HepG2 (cell line): ENCODE results near the gene CNPPD1. TPM values are rescaled to one million over a fixed set of nuclear protein-coding genes. Genes with fewer than 3 reads are reported as not detected.

Source experiments
- ATAC-seq: fragments of 200-7000 bp; cut with Tn5 transposase; 3 replicates; pipeline ENCODE4 v1.9.1; 2020; ENCODE audit warnings: mild to moderate bottlenecking, moderate library complexity
- BruUV-seq: library from RNA; stranded (reverse); fragments of 400-500 nt; replicated peaks from 2 replicates; lab custom pipeline; 2021; lab: Mats Ljungman, UMichigan
- CTCF ChIA-PET: fragments of 300-600 bp; formaldehyde crosslinking; extraction: SDS; loops from one replicate; lab custom pipeline; 2021; ENCODE audit warnings: low total read pairs, inconsistent platforms, low intra/inter-chr PET ratio; lab: Yijun Ruan, JAX
- POLR2A ChIA-PET: fragments of 350-600 bp; sonication (Branson Sonifier 250); formaldehyde crosslinking; loops from one replicate; lab custom pipeline; 2020; ENCODE audit warnings: antibody characterized with exemption, inconsistent platforms; lab: Yijun Ruan, JAX
- DNase-seq: peaks from one replicate; pipeline ENCODE4 v3.0.0-alpha.2; 2015; ENCODE audit warnings: low spot score
- FAIRE-seq: peaks from 3 replicates; lab custom pipeline; 2011; peaks lifted over from hg19 to GRCh38; lab: Jason Lieb, UNC
- H2AFZ ChIP-seq: one replicate; pipeline ENCODE4 v1.6.1; 2011; ENCODE audit warnings: low read length, inconsistent platforms
- H3K27ac ChIP-seq: fragments of 300-600 bp; 3 replicates; pipeline ENCODE4 v1.8.0; 2011; ENCODE audit warnings: mixed run types, mild to moderate bottlenecking, mixed read lengths, low read length, inconsistent platforms; ENCODE audit not compliant: insufficient read depth; ENCODE audit errors: extremely low read length
- H3K27me3 ChIP-seq, 2 experiments: fragments of 200-600 bp in 1 of 2; 2 replicates in 1 of 2; 3 replicates in 1 of 2; pipeline versions ENCODE4 v1.6.0 to v1.8.0; 2011; ENCODE audit warnings: low read length in 2 of 2, mild to moderate bottlenecking in 2 of 2, moderate library complexity in 2 of 2, inconsistent platforms in 1 of 2; ENCODE audit not compliant: insufficient read depth in 2 of 2, control insufficient read depth in 1 of 2
- H3K36me3 ChIP-seq, 2 experiments: fragments of 200-600 bp in 1 of 2; replicated peaks in 1 of 2; 2 replicates in 1 of 2; 3 replicates in 1 of 2; pipeline versions ENCODE4 v1.5.1 to v1.8.0; 2011; ENCODE audit warnings: low read length in 2 of 2, inconsistent platforms in 1 of 2; ENCODE audit not compliant: insufficient read depth in 2 of 2, control insufficient read depth in 1 of 2
- H3K4me1 ChIP-seq: 2 replicates; pipeline ENCODE4 v1.5.1; 2012; ENCODE audit warnings: low read length, inconsistent platforms; ENCODE audit not compliant: insufficient read depth
- H3K4me2 ChIP-seq: 2 replicates; pipeline ENCODE4 v1.6.0; 2011; ENCODE audit warnings: low read depth, low read length, inconsistent platforms
- H3K4me3 ChIP-seq, 3 experiments: fragments of 200-600 bp in 1 of 3; sonication (generic), shearing (Covaris generic) in 1 of 3; replicated peaks in 1 of 3; 2 replicates each; pipeline ENCODE4 v1.5.1; 2011 to 2016; ENCODE audit warnings: low read length in 3 of 3, inconsistent platforms in 2 of 3, low read depth in 2 of 3, mild to moderate bottlenecking in 2 of 3, control low read depth in 1 of 3, mixed read lengths in 1 of 3; ENCODE audit not compliant: insufficient read depth in 1 of 3
- H3K79me2 ChIP-seq: one replicate; pipeline ENCODE4 v1.6.1; 2011; ENCODE audit warnings: low read length, inconsistent platforms; ENCODE audit not compliant: insufficient read depth
- H3K9ac ChIP-seq: 2 replicates; pipeline ENCODE4 v1.6.0; 2011; ENCODE audit warnings: mild to moderate bottlenecking, low read depth, low read length, inconsistent platforms; ENCODE audit not compliant: insufficient read depth
- H3K9me3 ChIP-seq: 2 replicates; pipeline ENCODE4 v1.5.1; 2012; ENCODE audit warnings: mild to moderate bottlenecking, low read length
- H4K20me1 ChIP-seq: 2 replicates; pipeline ENCODE4 v1.6.0; 2011; ENCODE audit warnings: inconsistent platforms, mild to moderate bottlenecking, low read length, moderate library complexity; ENCODE audit not compliant: insufficient read depth
- MBD4 ChIP-seq: IDR thresholded peaks from 2 replicates; pipeline ENCODE4 v1.6.1; 2012; ENCODE audit warnings: low read length, inconsistent platforms, borderline replicate concordance
- MBNL3 ChIP-seq: fragments of 250-450 bp; sonication (Bioruptor Pico); conservative IDR thresholded peaks from 2 replicates; pipeline ENCODE4 v1.8.0; 2022; ENCODE audit warnings: mild to moderate bottlenecking, inconsistent platforms
- MED13 ChIP-seq: sonication (generic); formaldehyde crosslinking; IDR thresholded peaks from 2 replicates; pipeline ENCODE4 v1.5.0; 2020; ENCODE audit warnings: missing genetic modification reagents
- NR2C2 ChIP-seq: sonication (generic); formaldehyde crosslinking; IDR thresholded peaks from 2 replicates; pipeline ENCODE4 v1.4.0; 2020; ENCODE audit warnings: missing genetic modification reagents, mild to moderate bottlenecking, moderate library complexity, borderline replicate concordance
- NR3C1 ChIP-seq: sonication (generic); formaldehyde crosslinking; IDR thresholded peaks from 2 replicates; pipeline ENCODE4 v1.4.0; 2020; ENCODE audit warnings: missing genetic modification reagents
- SMYD3 ChIP-seq: sonication (generic); formaldehyde crosslinking; IDR thresholded peaks from 2 replicates; pipeline ENCODE4 v1.8.1; 2023; ENCODE audit warnings: mild to moderate bottlenecking, missing genetic modification reagents
- ZBTB43 ChIP-seq: sonication (generic); formaldehyde crosslinking; conservative IDR thresholded peaks from 2 replicates; pipeline ENCODE4 v1.4.0; 2020; ENCODE audit warnings: missing genetic modification reagents
- ZBTB7B ChIP-seq: sonication (generic); formaldehyde crosslinking; IDR thresholded peaks from 2 replicates; pipeline ENCODE4 v1.4.0; 2020; ENCODE audit warnings: missing genetic modification reagents
- ZFP91 ChIP-seq: sonication (generic); formaldehyde crosslinking; IDR thresholded peaks from 2 replicates; pipeline ENCODE4 v1.9.0; 2022; ENCODE audit warnings: missing genetic modification reagents, mild to moderate bottlenecking, borderline replicate concordance
- ZNF563 ChIP-seq: sonication (generic); formaldehyde crosslinking; IDR thresholded peaks from 2 replicates; pipeline ENCODE4 v1.8.0; 2022; ENCODE audit warnings: mild to moderate bottlenecking, moderate library complexity, missing genetic modification reagents
- ZNF597 ChIP-seq: sonication (generic); formaldehyde crosslinking; IDR thresholded peaks from 2 replicates; pipeline ENCODE4 v1.5.0; 2020; ENCODE audit warnings: missing genetic modification reagents
- ZNF737 ChIP-seq: sonication (generic); formaldehyde crosslinking; IDR thresholded peaks from 2 replicates; pipeline ENCODE4 v1.5.0; 2020; ENCODE audit warnings: missing genetic modification reagents, mild to moderate bottlenecking, borderline replicate concordance
- ZNF772 ChIP-seq: sonication (generic); formaldehyde crosslinking; IDR thresholded peaks from 2 replicates; pipeline ENCODE4 v1.5.0; 2020; ENCODE audit warnings: mild to moderate bottlenecking, missing genetic modification reagents
- ZNF788 ChIP-seq: sonication (generic); formaldehyde crosslinking; IDR thresholded peaks from 2 replicates; pipeline ENCODE4 v1.5.0; 2020; ENCODE audit warnings: mild to moderate bottlenecking, missing genetic modification reagents, borderline replicate concordance
- WGBS: methylation state at CpG from one replicate; pipeline ENCODE4 v1.1.6; 2017; ENCODE audit warnings: low lambda C conversion rate; 5-methylcytosine and 5-hydroxymethylcytosine counted together
- in situ Hi-C: cut with HindIII; loops from 2 replicates; pipeline ENCODE4 v1.10.0; 2017; ENCODE audit warnings: low pct_unique_long_range_greater_than_20kb; ENCODE audit not compliant: extremely low pct_ligation_motif_present
- intact Hi-C: fragments of 100-400 bp; cut with micrococcal nuclease; formaldehyde crosslinking; loops from one replicate; pipeline ENCODE4 v1.10.0; 2022; ENCODE audit not compliant: unreplicated experiment
- polyA plus RNA-seq, 8 experiments: library from polyadenylated mRNA; depleted of rRNA in 3 of 8; stranded (reverse) in 7 of 8; unstranded in 1 of 8; fragments of >200 nt; fragmentation: Illumina TruSeq in 4 of 8; extraction: Trizol in 4 of 8; gene quantifications; 2 replicates each; pipeline versions ENCODE4 v1.2.1 to v1.2.3, GENCODE V29; 2011 to 2016; ENCODE audit warnings: low read depth in 4 of 8, missing spikeins in 1 of 8, mixed read lengths in 1 of 8; ENCODE audit not compliant: insufficient read depth in 1 of 8
- total RNA-seq, 5 experiments: library from RNA; depleted of rRNA; stranded (reverse); fragments of >200 nt; fragmentation: Illumina TruSeq; extraction: Trizol; gene quantifications; 2 replicates each; pipeline ENCODE4 v1.2.3, GENCODE V29; 2016; ENCODE audit warnings: low read depth in 1 of 5

CNPPD1 gene
- total and polyA plus RNA-seq, 2 of the 13 experiments (the other 11 are each of a cell fraction or from before 2014, with no cell fraction given) = 35.5 to 49.4 TPM

GRCh38 chr2:219181531-219181930 lies 4.8 kb upstream of the CNPPD1 start:
- POLR2A ChIA-PET = interaction anchor here (1.3 to 4.8 kb wide), 8 partner anchors 10 to 68 kb away, joined by 3 to 21 read pairs (median 6); partner anchors contain the start of gene ZFAND2B
- CTCF ChIA-PET = no interaction called here
- FAIRE-seq = no peak
- WGBS = 96% methylated on average over 6 of the region's 6 CpGs
- Histone ChIP-seq H3K79me2 (peaks cover 17% of the 10 kb centered on the region), H3K4me3 (no peak overlapping the region), H3K27ac (no peak overlapping the region), H3K27me3 (no peaks in the 10 kb centered on the region; a peak in 1 of 5 replicates), H4K20me1 (no peaks in the 10 kb centered on the region), H2AFZ (no peak overlapping the region), H3K9ac (no peak overlapping the region), H3K4me1 (peaks cover 22% of the 10 kb centered on the region), H3K9me3 (no peaks in the 10 kb centered on the region), H3K4me2 (no peak overlapping the region), H3K36me3 (peaks cover 30 to 48% of the 10 kb centered on the region in 2 experiments)
- TF ChIP-seq NR2C2 (CRISPR knock-in tag) (no peak), ZNF788 (CRISPR knock-in tag) (no peak), SMYD3 (CRISPR knock-in tag) (no peak), ZFP91 (CRISPR knock-in tag) (no peak), NR3C1 (no peak)
- no peak for DNase-seq
- no peak for ATAC-seq
- intact Hi-C loops (no loop called here), in situ Hi-C loops (no loop called here)
- no TSS peak for BruUV-seq

GRCh38 chr2:219180961-219181360 lies 4.2 kb upstream of the CNPPD1 start:
- Histone ChIP-seq H3K4me3 (no peak overlapping the region), H4K20me1 (no peaks in the 10 kb centered on the region), H3K4me2 (no peak overlapping the region), H2AFZ (no peak overlapping the region), H3K36me3 (peaks cover 30 to 48% of the 10 kb centered on the region in 2 experiments), H3K27ac (no peak overlapping the region), H3K9me3 (no peaks in the 10 kb centered on the region), H3K4me1 (peaks cover 24% of the 10 kb centered on the region), H3K27me3 (no peaks in the 10 kb centered on the region; a peak in 1 of 5 replicates), H3K79me2 (peaks cover 19% of the 10 kb centered on the region), H3K9ac (no peak overlapping the region)
- BruUV-seq = no TSS peak
- ATAC-seq = no peak
- in situ Hi-C loops = no loop called here
- CTCF ChIA-PET = no interaction called here
- no peak for FAIRE-seq
- WGBS = 98% methylated on average over 5 of the region's 5 CpGs
- POLR2A ChIA-PET = interaction anchor here (1.6 to 4.8 kb wide), 5 partner anchors 9 to 28 kb away, joined by 4 to 21 read pairs (median 9); partner anchors contain the start of gene ZFAND2B
- DNase-seq = no peak
- intact Hi-C loops = no loop called here
- TF ChIP-seq ZNF772 (CRISPR knock-in tag) = no peak
- no peak for TF ChIP-seq ZBTB7B (CRISPR knock-in tag)
- TF ChIP-seq MBD4 = no peak
- no peak for TF ChIP-seq MBNL3 (CRISPR knock-in tag)
- TF ChIP-seq ZNF597 = no peak
- TF ChIP-seq ZNF737 (CRISPR knock-in tag) = no peak
- TF ChIP-seq MED13 (CRISPR knock-in tag) = no peak
- TF ChIP-seq ZNF563 (CRISPR knock-in tag) = no peak
- TF ChIP-seq ZBTB43 (CRISPR knock-in tag) = no peak
